GM12891 (cell line): ENCODE measurements around the gene ERBB2.

Experiments used
- POLR2A ChIP-seq: IDR thresholded peaks from 2 replicates; pipeline ENCODE4 v1.6.1; 2011; ENCODE audit warnings: low read depth, low read length, control low read depth
- POLR2AphosphoS5 ChIP-seq: IDR thresholded peaks from 2 replicates; pipeline ENCODE4 v1.6.1; 2011; ENCODE audit warnings: low read depth, low read length, control low read depth
- SPI1 ChIP-seq: IDR thresholded peaks from 2 replicates; pipeline ENCODE4 v1.6.1; 2011; ENCODE audit warnings: low read depth, low read length, control low read depth

DNA sequence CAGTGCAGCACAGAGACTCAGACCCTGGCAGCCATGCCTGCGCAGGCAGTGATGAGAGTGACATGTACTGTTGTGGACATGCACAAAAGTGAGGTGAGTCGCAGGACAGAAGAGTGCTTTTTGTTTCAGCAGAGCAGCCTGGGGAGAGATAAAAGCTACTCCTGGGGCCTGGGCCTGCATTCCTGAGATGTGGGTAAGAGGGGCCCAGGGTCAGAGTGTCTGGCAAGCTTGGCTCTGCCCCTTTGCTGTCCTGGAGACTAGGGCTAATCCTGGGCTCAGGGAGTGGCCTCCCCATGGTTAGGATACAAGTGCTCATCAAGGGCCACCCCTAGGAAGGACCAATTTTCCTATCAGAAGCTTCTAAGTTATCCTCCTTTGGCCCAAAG, 4.8 kb upstream of the ERBB2 start:
- TF ChIP-seq POLR2A (no peak), POLR2AphosphoS5 (no peak), SPI1 (no peak)
